Suprapubic skin (tissue), 4 donors: ENCODE measurements around the gene RFX7. TPM values are rescaled to one million over a fixed set of nuclear protein-coding genes. Genes with fewer than 3 reads are reported as not detected.

Experiments used
- DNase-seq, 2 donors: peaks; one replicate each; pipeline ENCODE4 v3.0.0-alpha.2; 2019; ENCODE audit warnings: low spot score in 2 of 2
- H3K27ac ChIP-seq: fragments of 200-600 bp; sonication (generic); one replicate; pipeline ENCODE4 v1.5.1; 2019
- H3K27me3 ChIP-seq: fragments of 200-600 bp; sonication (generic); one replicate; pipeline ENCODE4 v1.5.1; 2019
- H3K36me3 ChIP-seq: fragments of 200-600 bp; sonication (generic); one replicate; pipeline ENCODE4 v1.5.1; 2019
- H3K4me1 ChIP-seq: fragments of 200-600 bp; sonication (generic); one replicate; pipeline ENCODE4 v1.5.1; 2019
- H3K4me3 ChIP-seq: fragments of 200-600 bp; sonication (generic); one replicate; pipeline ENCODE4 v1.5.1; 2019; ENCODE audit warnings: mild to moderate bottlenecking
- H3K9me3 ChIP-seq: fragments of 200-600 bp; sonication (generic); one replicate; pipeline ENCODE4 v1.5.1; 2019
- EP300 ChIP-seq: sonication (generic); formaldehyde crosslinking; IDR thresholded peaks from one replicate; pipeline ENCODE4 v1.6.1; 2017; ENCODE audit warnings: antibody characterized with exemption
- POLR2A ChIP-seq, 2 donors: fragments of 450-650 bp; IDR thresholded peaks; one replicate each; pipeline ENCODE4 v1.6.1; 2017; ENCODE audit warnings: antibody characterized with exemption in 2 of 2, mild to moderate bottlenecking in 2 of 2, moderate library complexity in 2 of 2
- POLR2AphosphoS5 ChIP-seq, 3 donors: sonication (generic); formaldehyde crosslinking; IDR thresholded peaks; one replicate each; pipeline ENCODE4 v1.6.1; 2017; ENCODE audit warnings: antibody characterized with exemption in 3 of 3
- WGBS: methylation state at CpG from one replicate; pipeline ENCODE4 v1.1.5; 2018; 5-methylcytosine and 5-hydroxymethylcytosine counted together
- total RNA-seq, 4 donors: library from RNA; depleted of rRNA; stranded (reverse); fragments of >200 nt; gene quantifications; one replicate each; pipeline ENCODE4 v1.1.0, GENCODE V29; 2016
- TF ChIP-seq, protein P1 (sequence below), 2 donors: fragments of 200-600 bp in 1 of 2; fragments of 450-650 bp in 1 of 2; sonication (generic) in 1 of 2; IDR thresholded peaks; one replicate each; pipeline ENCODE4 v1.5.1; 2016 to 2019; ENCODE audit warnings: antibody characterized with exemption in 2 of 2, mild to moderate bottlenecking in 1 of 2, moderate library complexity in 1 of 2

Gene RFX7
- total RNA-seq, 4 donors from 2014 or later = 17.8 to 40.4 (median 22.2) TPM

DNA sequence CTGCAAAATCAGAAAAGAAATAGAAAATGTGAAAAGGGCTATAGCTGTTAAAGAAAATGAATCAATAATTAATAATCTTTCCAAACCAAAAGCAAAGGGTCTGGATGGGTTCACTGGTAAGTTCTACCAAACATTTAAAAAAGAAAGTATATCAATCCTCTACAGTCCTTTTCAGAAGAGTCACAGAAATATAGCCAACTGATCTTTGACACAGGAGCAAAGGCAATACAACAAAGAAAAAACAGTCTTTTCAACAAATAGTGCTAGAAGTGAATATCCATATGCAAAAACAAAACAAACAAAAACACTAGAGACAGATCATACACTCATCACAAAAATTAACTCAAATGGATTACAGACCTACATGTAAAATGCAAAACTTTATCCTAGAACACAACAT lies 32.6 kb downstream of the RFX7 start:
- no peak for DNase-seq
- no peak for TF ChIP-seq POLR2AphosphoS5 (IDR thresholded peaks at IDR 0.05)
- no peak for TF ChIP-seq POLR2A (IDR thresholded peaks at IDR 0.05)
- no peak for TF ChIP-seq EP300
- TF ChIP-seq, protein P1, sequence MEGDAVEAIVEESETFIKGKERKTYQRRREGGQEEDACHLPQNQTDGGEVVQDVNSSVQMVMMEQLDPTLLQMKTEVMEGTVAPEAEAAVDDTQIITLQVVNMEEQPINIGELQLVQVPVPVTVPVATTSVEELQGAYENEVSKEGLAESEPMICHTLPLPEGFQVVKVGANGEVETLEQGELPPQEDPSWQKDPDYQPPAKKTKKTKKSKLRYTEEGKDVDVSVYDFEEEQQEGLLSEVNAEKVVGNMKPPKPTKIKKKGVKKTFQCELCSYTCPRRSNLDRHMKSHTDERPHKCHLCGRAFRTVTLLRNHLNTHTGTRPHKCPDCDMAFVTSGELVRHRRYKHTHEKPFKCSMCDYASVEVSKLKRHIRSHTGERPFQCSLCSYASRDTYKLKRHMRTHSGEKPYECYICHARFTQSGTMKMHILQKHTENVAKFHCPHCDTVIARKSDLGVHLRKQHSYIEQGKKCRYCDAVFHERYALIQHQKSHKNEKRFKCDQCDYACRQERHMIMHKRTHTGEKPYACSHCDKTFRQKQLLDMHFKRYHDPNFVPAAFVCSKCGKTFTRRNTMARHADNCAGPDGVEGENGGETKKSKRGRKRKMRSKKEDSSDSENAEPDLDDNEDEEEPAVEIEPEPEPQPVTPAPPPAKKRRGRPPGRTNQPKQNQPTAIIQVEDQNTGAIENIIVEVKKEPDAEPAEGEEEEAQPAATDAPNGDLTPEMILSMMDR (IDR thresholded peaks at IDR 0.05) = no peak
- no peaks in the 10 kb centered on the region for H3K4me1 ChIP-seq
- H3K27ac ChIP-seq = no peak overlapping the region
- H3K27me3 ChIP-seq = no peaks in the 10 kb centered on the region
- H3K9me3 ChIP-seq = no peaks in the 10 kb centered on the region
- H3K36me3 ChIP-seq = no peaks in the 10 kb centered on the region
- H3K4me3 ChIP-seq = no peak overlapping the region

DNA sequence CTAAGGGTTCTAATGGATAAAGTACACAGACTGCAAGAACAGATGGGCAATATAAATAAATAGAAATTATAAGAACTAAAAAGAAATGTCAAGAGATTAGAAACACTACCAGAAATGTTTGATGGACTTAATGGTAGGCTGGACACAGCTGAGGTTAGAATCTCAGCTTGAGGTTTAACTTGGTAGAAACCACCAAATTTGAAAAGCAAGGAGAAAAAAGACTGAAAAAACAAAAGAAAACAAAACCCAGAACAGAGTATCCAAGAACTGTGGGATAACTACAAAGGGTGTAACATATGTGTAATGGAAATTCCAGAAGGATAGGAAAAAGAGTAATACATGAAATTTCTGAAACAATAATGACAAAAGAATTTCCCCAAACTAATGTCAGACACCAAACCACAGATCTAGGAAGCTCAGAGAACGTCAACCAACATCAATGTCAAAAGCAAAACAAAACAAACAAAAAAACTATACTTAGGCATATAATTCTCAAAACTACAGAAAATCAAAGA lies 35.0 kb downstream of the RFX7 start:
- DNase-seq = no peak
- WGBS = 49% methylated on average over 1 of the region's 1 CpG

DNA sequence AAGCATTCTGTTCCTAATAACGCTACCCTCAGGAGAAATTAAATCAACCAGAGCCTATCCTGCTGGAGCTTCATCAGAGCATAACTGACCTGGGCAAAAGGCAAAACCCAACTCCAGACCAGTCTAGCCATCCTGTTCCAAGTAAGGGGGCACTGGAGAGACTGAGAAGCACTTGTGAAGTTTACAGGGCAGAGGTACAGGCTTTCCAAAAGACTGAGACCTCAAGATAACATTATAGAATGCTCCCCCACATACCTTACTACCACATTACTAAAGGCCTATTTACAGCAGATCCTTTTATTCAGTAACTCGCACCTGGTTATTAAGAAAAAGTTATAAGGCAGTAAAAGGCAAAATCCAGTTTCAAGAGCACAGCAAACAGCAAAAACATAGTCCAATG lies 35.5 kb downstream of the RFX7 start:
- no peaks in the 10 kb centered on the region for H3K36me3 ChIP-seq
- H3K4me1 ChIP-seq = peaks cover 19% of the 10 kb centered on the region
- TF ChIP-seq, protein P1 (IDR thresholded peaks at IDR 0.05) = no peak
- TF ChIP-seq POLR2AphosphoS5 (IDR thresholded peaks at IDR 0.05) (no peak), EP300 (no peak), POLR2A (IDR thresholded peaks at IDR 0.05) (no peak)
- no peaks in the 10 kb centered on the region for H3K9me3 ChIP-seq
- DNase-seq = no peak
- no peak overlapping the region for H3K27ac ChIP-seq
- H3K27me3 ChIP-seq = no peaks in the 10 kb centered on the region
- 62% methylated on average over 2 of the region's 2 CpGs for WGBS
- no peak overlapping the region for H3K4me3 ChIP-seq

More for the DNA sequence above, 35.0 kb downstream of the RFX7 start:
- no peak overlapping the region for H3K27ac ChIP-seq
- TF ChIP-seq EP300 = no peak
- TF ChIP-seq, protein P1 (IDR thresholded peaks at IDR 0.05) = no peak
- no peak for TF ChIP-seq POLR2AphosphoS5 (IDR thresholded peaks at IDR 0.05)
- H3K27me3 ChIP-seq = no peaks in the 10 kb centered on the region
- no peak overlapping the region for H3K4me3 ChIP-seq
- no peaks in the 10 kb centered on the region for H3K36me3 ChIP-seq
- peaks cover 18% of the 10 kb centered on the region for H3K4me1 ChIP-seq
- H3K9me3 ChIP-seq = no peaks in the 10 kb centered on the region

DNA sequence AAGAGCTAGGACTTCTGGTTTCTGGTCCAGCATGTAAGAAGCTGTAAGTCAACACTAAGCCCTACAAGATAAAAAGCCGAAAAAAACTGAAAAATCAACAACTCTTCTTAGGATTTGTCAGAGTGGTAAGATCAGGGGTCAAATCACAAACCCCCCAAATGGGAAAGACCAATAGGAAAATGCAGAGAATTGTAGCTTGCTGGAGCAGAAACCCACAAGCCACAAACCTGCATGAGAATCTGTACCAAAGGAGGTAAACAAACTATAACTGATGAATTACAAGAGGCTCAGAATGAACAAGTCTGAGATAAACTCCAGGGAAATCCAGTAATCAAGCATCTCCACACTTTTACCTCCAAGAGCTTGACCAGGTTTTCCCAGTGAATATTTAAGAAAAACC lies 36.0 kb downstream of the RFX7 start:
- H3K36me3 ChIP-seq = no peaks in the 10 kb centered on the region
- H3K9me3 ChIP-seq = no peaks in the 10 kb centered on the region
- no peak for DNase-seq
- H3K4me3 ChIP-seq = no peak overlapping the region
- H3K4me1 ChIP-seq = peaks cover 19% of the 10 kb centered on the region
- H3K27ac ChIP-seq = no peak overlapping the region
- no peaks in the 10 kb centered on the region for H3K27me3 ChIP-seq
- TF ChIP-seq POLR2A (IDR thresholded peaks at IDR 0.05) = no peak
- TF ChIP-seq POLR2AphosphoS5 (IDR thresholded peaks at IDR 0.05) = no peak
- TF ChIP-seq, protein P1 (IDR thresholded peaks at IDR 0.05) = no peak
- TF ChIP-seq EP300 = no peak
- WGBS = 84% methylated on average over 1 of the region's 1 CpG

DNA sequence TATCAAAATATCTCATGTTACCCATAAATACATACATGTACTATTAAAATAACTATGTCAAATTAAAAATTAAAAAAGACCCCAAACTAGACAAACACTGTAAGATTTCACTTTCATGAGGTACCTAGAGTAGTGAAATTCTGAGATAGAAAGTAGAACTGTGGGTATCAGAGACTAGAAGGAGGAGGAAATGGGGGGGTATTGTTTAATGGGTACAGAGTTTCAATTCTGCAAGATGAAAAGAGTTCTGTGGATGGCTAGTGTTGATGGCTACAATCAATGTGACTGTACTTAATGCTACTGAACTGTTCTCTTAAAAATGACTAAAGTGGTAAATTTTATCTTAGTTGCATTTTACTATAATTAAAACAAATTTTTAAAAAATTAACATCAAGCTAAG lies 36.6 kb downstream of the RFX7 start:
- Histone ChIP-seq H3K4me1 (peaks cover 19% of the 10 kb centered on the region), H3K27me3 (no peaks in the 10 kb centered on the region), H3K9me3 (no peaks in the 10 kb centered on the region), H3K27ac (no peak overlapping the region), H3K4me3 (no peak overlapping the region), H3K36me3 (no peaks in the 10 kb centered on the region)
- DNase-seq = no peak
- TF ChIP-seq POLR2A (IDR thresholded peaks at IDR 0.05) (no peak), POLR2AphosphoS5 (IDR thresholded peaks at IDR 0.05) (no peak)
- TF ChIP-seq, protein P1 (IDR thresholded peaks at IDR 0.05) = no peak
